GM21737 (cell line): Measurements from ENCODE around the gene ASTN2.
"Not testable (repeated sequence)": the region's sequence is repeated elsewhere in the genome, so short reads cannot be mapped to it uniquely, and the experiment has no call there.

Experiments
- ATAC-seq: cut with Tn5 transposase; IDR thresholded peaks from one replicate; pipeline ENCODE4 v1.9.1; 2021; ENCODE audit warnings: mild to moderate bottlenecking, moderate library complexity; ENCODE audit not compliant: unreplicated experiment

Gene ASTN2

GRCh38 chr9:116935149-116935897 lies 479.5 kb downstream of the ASTN2 start:
- ATAC-seq: no peak

- no peak for ATAC-seq
Observed at GRCh38 chr9:116934131-116934530, 480.7 kb downstream of the ASTN2 start.

GRCh38 chr9:116933251-116933650 lies 481.6 kb downstream of the ASTN2 start:
- no peak for ATAC-seq

GRCh38 chr9:116929621-116930020 lies 485.2 kb downstream of the ASTN2 start:
- no peak for ATAC-seq

- ATAC-seq: no peak
Observed at GRCh38 chr9:116928884-116929283, 486.0 kb downstream of the ASTN2 start.

- no peak for ATAC-seq
Observed at GRCh38 chr9:116928289-116928688, 486.6 kb downstream of the ASTN2 start.

- no peak for ATAC-seq
Observed at GRCh38 chr9:116927726-116928125, 487.1 kb downstream of the ASTN2 start.

- ATAC-seq: no peak
Observed at GRCh38 chr9:116925121-116925520, 489.7 kb downstream of the ASTN2 start.

GRCh38 chr9:116924462-116925110 lies 490.3 kb downstream of the ASTN2 start:
- ATAC-seq: no peak

GRCh38 chr9:116917895-116918508 lies 496.9 kb downstream of the ASTN2 start:
- ATAC-seq: not testable (repeated sequence)

- ATAC-seq: no peak
Observed at GRCh38 chr9:116913536-116913935, 501.3 kb downstream of the ASTN2 start.

GRCh38 chr9:116910201-116910600 lies 504.7 kb downstream of the ASTN2 start:
- ATAC-seq: no peak

GRCh38 chr9:116907989-116908388 lies 506.9 kb downstream of the ASTN2 start:
- no peak for ATAC-seq

GRCh38 chr9:116905171-116905588 lies 509.7 kb downstream of the ASTN2 start:
- no peak for ATAC-seq

GRCh38 chr9:116904165-116904564 lies 510.7 kb downstream of the ASTN2 start:
- no peak for ATAC-seq

GRCh38 chr9:116901260-116901659 lies 513.6 kb downstream of the ASTN2 start:
- ATAC-seq: no peak

GRCh38 chr9:116900543-116900942 lies 514.3 kb downstream of the ASTN2 start:
- no peak for ATAC-seq

- ATAC-seq: no peak
Observed at GRCh38 chr9:116900007-116900367, 514.9 kb downstream of the ASTN2 start.

GRCh38 chr9:116899337-116900006 lies 515.4 kb downstream of the ASTN2 start:
- ATAC-seq: no peak

GRCh38 chr9:116898131-116898530 lies 516.7 kb downstream of the ASTN2 start:
- ATAC-seq: not testable (repeated sequence)

- ATAC-seq: no peak
Observed at GRCh38 chr9:116897201-116897600, 517.7 kb downstream of the ASTN2 start.

GRCh38 chr9:116895961-116896360 lies 518.9 kb downstream of the ASTN2 start:
- no peak for ATAC-seq
